Measurements from ENCODE around the gene FRAS1.
"Not testable (repeated sequence)": the region's sequence is repeated elsewhere in the genome, so short reads cannot be mapped to it uniquely, and the experiment has no call there.

Gene FRAS1

DNA sequence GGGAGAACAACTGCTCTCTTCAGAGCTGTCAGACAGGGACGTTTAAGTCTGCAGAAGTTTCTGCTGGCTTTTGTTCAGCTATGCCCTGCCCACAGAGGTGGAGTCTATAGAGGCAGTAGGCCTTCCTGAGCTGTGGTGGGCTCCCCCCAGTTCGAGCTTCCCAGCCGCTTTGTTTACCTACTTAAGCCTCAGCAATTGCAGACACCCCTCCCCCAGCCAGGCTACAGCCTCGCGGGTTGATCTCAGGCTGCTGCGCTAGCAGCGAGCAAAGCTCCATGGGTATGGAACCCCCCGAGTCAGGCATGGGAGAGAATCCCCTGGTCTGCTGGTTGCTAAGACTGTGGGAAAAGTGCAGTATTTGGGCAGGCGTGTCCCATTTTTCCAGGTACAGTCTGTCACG is 449.1 kb downstream of the FRAS1 start:
- not testable (repeated sequence) for H3K27me3 Mint-ChIP-seq; H3K9me3 Mint-ChIP-seq; H3K4me3 Mint-ChIP-seq; H3K4me1 Mint-ChIP-seq (ENCODE audit: low read depth); H3K36me3 Mint-ChIP-seq (ENCODE audit: low read depth); H3K27ac Mint-ChIP-seq

DNA sequence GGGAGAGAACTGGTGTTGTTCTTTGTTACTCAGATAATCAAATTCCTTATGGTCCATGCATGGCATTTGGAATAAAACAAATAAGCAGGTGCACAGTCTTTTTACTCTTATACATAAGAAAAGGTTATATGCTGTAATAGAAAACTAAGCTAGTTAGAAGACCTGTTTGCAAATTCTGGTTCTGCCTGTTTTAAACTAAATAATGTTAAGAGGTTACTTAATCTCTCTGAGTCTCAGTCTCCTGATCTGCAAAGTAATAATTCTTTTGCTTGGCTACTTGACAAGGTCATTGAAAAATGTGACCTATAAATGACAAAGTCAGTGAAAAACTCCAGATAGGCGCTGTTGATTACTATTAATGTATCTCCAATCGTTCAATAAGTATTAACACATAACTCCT is 451.9 kb downstream of the FRAS1 start:
- H3K27ac Mint-ChIP-seq = no peak overlapping the region
- H3K4me3 Mint-ChIP-seq = no peak overlapping the region
- no peaks in the 10 kb centered on the region for H3K9me3 Mint-ChIP-seq
- no peaks in the 10 kb centered on the region for H3K27me3 Mint-ChIP-seq
- H3K4me1 Mint-ChIP-seq (ENCODE audit: low read depth) = no peaks in the 10 kb centered on the region
- no peaks in the 10 kb centered on the region for H3K36me3 Mint-ChIP-seq (ENCODE audit: low read depth)

DNA sequence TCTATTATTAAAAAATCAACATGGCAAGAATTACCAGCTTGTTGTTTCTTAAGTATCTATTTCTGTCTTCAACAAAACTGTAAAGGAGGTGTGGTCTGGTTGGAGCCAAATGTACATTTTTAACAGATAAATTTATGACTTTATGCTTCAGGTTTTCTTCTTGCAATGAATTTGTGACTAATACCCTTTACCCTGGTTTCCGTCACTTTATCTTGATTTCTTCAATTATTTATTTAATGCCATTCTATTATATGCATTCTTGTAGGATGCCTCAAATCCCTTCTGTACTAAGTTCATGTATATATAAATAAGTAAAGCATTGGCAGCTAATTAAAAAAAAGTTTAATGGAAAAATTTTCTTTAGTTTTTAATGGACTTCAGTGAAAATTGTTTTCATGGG is 453.0 kb downstream of the FRAS1 start:
- Mint-ChIP-seq H3K4me3 (no peak overlapping the region), H3K36me3 (ENCODE audit: low read depth) (no peaks in the 10 kb centered on the region), H3K27ac (no peak overlapping the region), H3K27me3 (no peaks in the 10 kb centered on the region), H3K9me3 (no peaks in the 10 kb centered on the region), H3K4me1 (ENCODE audit: low read depth) (no peaks in the 10 kb centered on the region)

DNA sequence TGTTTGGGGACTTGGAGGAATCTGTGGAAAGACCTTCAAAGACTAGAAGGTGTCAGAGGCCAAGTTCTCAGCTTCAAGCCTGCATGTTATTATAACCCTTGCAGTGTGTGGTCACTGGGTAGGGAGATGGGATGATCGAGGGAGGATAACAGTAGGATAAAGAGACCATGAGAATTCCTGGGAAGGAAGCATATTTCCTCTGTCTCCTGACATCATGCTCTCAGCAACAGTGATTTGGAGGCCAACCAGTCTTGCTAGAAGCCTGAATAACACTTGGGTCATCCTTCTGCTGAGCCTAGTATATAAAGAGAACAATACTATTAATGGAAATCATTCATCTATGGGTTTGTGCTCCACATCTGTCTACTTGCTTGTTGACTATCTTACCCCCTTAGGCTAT is 453.6 kb downstream of the FRAS1 start:
- no peaks in the 10 kb centered on the region for H3K36me3 Mint-ChIP-seq (ENCODE audit: low read depth)
- H3K27ac Mint-ChIP-seq = no peak overlapping the region
- no peaks in the 10 kb centered on the region for H3K4me1 Mint-ChIP-seq (ENCODE audit: low read depth)
- H3K4me3 Mint-ChIP-seq = no peak overlapping the region
- no peaks in the 10 kb centered on the region for H3K9me3 Mint-ChIP-seq
- no peaks in the 10 kb centered on the region for H3K27me3 Mint-ChIP-seq

DNA sequence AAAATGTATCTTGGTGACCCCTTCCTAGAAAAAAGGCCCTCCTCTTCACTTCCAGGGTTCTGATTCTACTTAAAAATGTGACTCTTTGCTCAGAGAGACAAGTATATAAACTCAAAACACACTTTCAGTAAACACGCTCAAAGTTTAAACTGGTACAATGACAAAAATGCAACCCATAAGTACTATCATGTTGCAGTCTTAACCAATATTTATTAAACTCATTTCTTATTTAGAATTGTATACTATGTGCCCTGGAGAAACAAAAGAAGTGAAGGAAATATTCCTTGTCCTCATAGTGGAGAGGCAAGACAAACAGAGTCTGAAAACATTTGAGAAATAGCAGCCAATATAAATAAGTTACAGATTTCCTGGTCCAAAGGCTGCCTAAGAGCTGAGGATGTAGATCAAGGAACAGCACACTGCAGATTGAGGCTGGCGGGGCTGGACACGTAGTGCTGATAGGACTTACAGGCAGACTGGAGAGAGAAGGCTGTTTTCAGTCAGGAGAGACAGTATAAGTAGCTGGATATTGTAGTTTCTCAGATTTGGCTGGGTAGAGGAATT is 455.3 kb downstream of the FRAS1 start:
- H3K27ac Mint-ChIP-seq = no peak overlapping the region

DNA sequence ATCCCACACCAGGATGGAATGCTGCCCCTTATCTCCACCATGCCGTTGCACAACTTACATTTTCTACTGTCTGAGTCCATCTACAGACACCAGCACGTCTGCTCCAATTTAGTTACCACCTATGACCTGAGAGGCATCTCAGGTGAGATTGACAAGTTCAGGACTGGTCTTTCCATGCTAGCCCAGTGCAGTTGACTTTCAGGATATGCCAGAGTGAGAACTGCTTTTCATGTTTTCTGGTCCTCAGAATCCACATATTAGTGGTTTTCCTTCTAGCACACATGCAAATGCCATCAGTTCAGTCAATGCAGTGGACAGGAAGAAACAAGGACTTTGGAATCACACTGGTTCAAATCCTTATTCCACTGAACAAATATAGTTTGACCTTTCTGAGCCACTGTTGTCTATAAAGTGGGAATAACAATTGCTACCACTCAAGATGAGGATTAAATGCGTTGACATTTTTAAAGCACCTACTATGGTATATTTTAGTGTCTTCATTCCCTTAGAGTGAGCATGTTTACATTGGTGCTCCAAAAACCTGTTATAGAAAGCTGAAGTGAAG is 456.4 kb downstream of the FRAS1 start:
- no peaks in the 10 kb centered on the region for H3K27me3 Mint-ChIP-seq
- no peaks in the 10 kb centered on the region for H3K4me1 Mint-ChIP-seq (ENCODE audit: low read depth)
- H3K4me3 Mint-ChIP-seq = no peak overlapping the region
- no peaks in the 10 kb centered on the region for H3K9me3 Mint-ChIP-seq
- no peaks in the 10 kb centered on the region for H3K36me3 Mint-ChIP-seq (ENCODE audit: low read depth)
- no peak overlapping the region for H3K27ac Mint-ChIP-seq

More for the DNA sequence above, 455.3 kb downstream of the FRAS1 start:
- no peaks in the 10 kb centered on the region for H3K9me3 Mint-ChIP-seq
- H3K4me1 Mint-ChIP-seq (ENCODE audit: low read depth) = no peaks in the 10 kb centered on the region
- H3K4me3 Mint-ChIP-seq = no peak overlapping the region
- H3K36me3 Mint-ChIP-seq (ENCODE audit: low read depth) = no peaks in the 10 kb centered on the region
- no peaks in the 10 kb centered on the region for H3K27me3 Mint-ChIP-seq

DNA sequence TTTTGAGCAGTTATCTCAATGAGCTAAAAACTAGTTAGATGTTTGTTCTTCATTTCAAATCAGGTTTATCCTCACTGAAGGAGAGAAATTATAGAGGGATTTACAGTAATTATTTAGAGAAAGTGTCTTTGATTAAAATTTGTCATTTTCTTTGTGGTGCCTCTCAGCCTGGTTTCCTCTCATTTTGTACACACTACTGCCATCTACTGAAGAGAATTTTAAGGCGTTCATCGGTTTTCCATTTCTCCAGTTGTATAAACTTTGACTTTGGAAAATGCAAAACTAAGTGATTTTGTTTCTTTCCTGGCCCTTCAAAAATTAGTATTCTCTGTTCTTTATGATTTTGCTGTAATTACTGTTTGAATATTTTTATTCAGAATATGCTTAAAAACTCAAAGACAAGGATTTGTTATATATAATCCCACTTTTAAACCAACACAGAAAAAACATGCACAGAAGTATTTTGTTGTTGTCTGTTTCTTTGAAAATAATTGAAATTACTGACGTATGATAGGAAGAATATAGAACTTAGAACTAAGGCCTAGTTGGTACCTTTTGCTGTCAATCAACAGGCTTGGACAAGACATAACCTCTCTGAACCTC is 460.0 kb downstream of the FRAS1 start:
- Mint-ChIP-seq H3K9me3 (no peaks in the 10 kb centered on the region), H3K4me3 (no peak overlapping the region), H3K4me1 (ENCODE audit: low read depth) (no peaks in the 10 kb centered on the region), H3K36me3 (ENCODE audit: low read depth) (no peaks in the 10 kb centered on the region), H3K27me3 (peaks cover 5% of the 10 kb centered on the region), H3K27ac (no peak overlapping the region)

DNA sequence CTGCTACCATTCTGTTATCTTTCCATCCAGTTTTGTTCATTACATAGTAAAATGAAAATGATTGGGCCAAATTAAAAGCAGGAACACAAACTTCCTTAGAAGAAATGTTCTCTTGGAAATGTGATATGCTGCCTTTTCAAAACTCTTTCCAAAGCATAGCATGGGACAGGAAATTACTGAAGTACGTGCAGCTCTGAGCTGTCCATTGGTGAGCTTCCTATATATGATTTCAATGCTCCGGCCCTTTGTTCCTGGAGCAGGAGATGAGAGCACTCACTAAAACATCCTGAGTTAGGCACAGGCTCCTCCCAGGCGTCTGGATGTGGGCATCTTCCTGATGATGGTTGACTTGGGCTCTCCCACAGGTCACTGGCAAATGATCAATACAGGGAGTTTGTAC is 461.4 kb downstream of the FRAS1 start:
- H3K27ac Mint-ChIP-seq = no peak overlapping the region
- no peak overlapping the region for H3K4me3 Mint-ChIP-seq
- peaks cover 5% of the 10 kb centered on the region for H3K27me3 Mint-ChIP-seq
- H3K36me3 Mint-ChIP-seq (ENCODE audit: low read depth) = no peaks in the 10 kb centered on the region
- no peaks in the 10 kb centered on the region for H3K4me1 Mint-ChIP-seq (ENCODE audit: low read depth)
- no peaks in the 10 kb centered on the region for H3K9me3 Mint-ChIP-seq

DNA sequence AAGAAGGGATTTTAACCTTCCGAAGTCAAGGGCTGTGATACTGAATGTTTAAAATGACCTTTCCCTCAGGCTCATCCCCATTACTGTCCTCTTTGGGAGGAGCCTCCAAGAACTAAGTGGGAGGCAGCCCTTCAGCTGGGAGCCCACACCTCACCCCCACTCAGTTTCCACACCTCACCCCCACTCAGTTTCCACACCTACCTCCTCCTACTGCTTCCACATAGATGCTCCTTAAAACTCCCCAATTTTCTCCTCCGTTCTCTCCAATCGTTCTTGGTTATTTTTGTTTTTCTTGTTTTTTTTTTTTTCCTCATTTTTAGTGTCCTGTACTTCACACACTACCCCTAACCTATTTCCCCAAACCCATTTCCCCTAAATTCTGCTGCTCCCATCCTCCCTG is 462.8 kb downstream of the FRAS1 start:
- Mint-ChIP-seq H3K4me3 (no peak overlapping the region), H3K27ac (peak overlapping the region; percentile 50), H3K27me3 (peaks cover 5% of the 10 kb centered on the region)

DNA sequence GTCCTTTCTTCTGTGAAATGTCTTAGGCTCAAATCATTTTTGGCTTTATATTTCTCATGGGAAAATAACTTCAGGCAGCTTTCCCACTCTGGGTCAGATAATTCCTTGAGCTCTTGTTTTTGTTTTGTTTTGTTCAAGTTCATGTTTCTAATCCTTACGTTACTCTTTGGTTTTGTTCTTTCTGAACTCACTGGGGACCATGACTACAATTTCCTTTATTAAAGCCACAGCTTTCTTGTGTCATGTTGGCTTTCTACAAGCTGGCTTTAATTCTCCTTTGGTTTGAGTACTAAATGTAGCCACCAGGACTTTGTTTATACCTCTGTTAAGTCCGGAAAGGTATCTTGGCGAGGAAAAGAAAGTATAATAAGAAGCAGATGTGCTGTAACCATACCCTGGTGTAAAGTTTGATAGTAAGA is 463.7 kb downstream of the FRAS1 start:
- Mint-ChIP-seq H3K4me3 (no peak overlapping the region), H3K9me3 (no peaks in the 10 kb centered on the region), H3K27me3 (peaks cover 5% of the 10 kb centered on the region), H3K4me1 (ENCODE audit: low read depth) (no peaks in the 10 kb centered on the region), H3K36me3 (ENCODE audit: low read depth) (no peaks in the 10 kb centered on the region), H3K27ac (no peak overlapping the region)

More for the DNA sequence above, 462.8 kb downstream of the FRAS1 start:
- Mint-ChIP-seq H3K4me1 (ENCODE audit: low read depth) (no peaks in the 10 kb centered on the region), H3K9me3 (no peaks in the 10 kb centered on the region), H3K36me3 (ENCODE audit: low read depth) (no peaks in the 10 kb centered on the region)

DNA sequence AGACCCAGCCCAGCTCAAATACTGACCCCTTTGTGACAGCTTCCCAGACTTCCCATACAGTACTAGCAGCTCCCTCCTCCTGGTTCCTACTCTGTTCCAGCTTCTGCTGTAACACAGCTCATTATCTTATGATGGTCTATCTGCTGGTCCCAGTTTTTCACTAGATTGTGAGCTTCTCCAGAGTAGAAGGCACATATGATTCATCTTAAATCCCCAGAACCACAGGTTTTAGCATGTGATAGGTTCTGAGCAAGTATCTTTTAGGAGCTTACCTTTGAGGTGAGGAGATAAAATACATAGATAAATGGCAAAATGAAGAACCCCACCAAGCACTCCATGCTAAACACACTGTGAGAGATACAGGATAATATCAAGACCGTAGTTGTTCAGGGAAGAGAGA is 466.9 kb downstream of the FRAS1 start:
- H3K36me3 Mint-ChIP-seq (ENCODE audit: low read depth) = no peaks in the 10 kb centered on the region
- H3K27me3 Mint-ChIP-seq = peaks cover 5% of the 10 kb centered on the region
- H3K9me3 Mint-ChIP-seq = no peaks in the 10 kb centered on the region

DNA sequence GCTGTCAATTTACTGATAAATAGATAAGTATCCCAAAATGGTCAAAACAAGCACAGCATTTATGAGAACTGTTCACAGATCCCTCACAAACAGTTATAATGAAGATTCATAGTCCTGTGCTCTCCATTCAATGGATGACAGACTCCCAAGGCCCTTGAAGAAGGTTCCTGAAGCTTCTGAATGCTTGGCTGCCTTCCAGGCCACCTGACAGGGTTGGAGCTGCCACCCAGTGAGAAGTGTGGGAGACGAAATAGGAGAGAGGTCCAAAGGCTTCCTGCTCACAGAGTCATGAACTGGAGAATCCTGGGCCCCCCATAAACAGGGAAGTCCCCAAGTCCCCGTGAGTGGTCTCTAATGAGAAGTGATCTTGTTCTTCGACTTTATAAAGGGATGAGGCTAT is 468.4 kb downstream of the FRAS1 start:
- Mint-ChIP-seq H3K4me3 (no peak overlapping the region), H3K9me3 (no peaks in the 10 kb centered on the region), H3K27me3 (no peaks in the 10 kb centered on the region), H3K4me1 (ENCODE audit: low read depth) (no peaks in the 10 kb centered on the region), H3K36me3 (ENCODE audit: low read depth) (no peaks in the 10 kb centered on the region), H3K27ac (no peak overlapping the region)

More for the DNA sequence above, 466.9 kb downstream of the FRAS1 start:
- H3K4me3 Mint-ChIP-seq = no peak overlapping the region
- no peak overlapping the region for H3K27ac Mint-ChIP-seq
- no peaks in the 10 kb centered on the region for H3K4me1 Mint-ChIP-seq (ENCODE audit: low read depth)

DNA sequence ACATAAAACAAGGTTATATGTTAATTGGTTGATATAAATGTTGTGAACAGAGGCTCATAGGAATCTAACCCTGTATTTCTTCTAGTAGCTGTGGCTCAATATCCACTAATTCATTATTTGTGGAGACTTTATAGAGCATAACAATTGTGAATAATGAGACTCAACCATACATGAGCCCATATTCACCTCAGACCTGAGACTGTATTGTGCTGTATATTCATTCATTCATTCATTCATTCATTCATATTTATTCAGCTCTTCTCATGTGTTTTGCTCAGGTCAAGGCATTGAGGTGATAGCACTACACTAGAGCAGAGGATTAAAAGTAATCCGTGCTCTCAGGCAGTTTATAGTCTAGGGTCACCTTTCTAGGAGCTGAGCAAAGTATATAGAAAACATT is 470.0 kb downstream of the FRAS1 start:
- Mint-ChIP-seq H3K4me1 (ENCODE audit: low read depth) (no peaks in the 10 kb centered on the region), H3K9me3 (no peaks in the 10 kb centered on the region), H3K27me3 (no peaks in the 10 kb centered on the region), H3K27ac (no peak overlapping the region), H3K36me3 (ENCODE audit: low read depth) (no peaks in the 10 kb centered on the region), H3K4me3 (no peak overlapping the region)

DNA sequence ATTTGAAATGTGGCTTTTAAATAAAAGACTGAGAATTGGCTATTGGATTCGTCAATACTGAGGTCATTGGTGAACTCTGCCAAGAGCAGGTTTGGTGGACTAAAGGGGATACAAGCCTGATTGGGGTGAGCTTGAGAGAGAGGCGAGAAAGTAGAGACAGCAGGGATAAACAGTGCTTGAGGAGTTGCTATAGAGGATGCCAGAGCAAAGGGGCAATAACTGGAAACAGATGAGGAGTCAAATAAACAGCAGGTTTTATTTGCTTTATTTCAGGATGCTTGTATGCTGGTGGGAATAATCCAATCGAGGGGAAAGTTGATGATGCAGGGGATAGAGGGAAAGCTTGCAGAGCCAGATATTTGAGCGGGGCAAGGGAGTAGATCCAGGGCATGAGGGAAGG is 470.4 kb downstream of the FRAS1 start:
- Mint-ChIP-seq H3K27ac (no peak overlapping the region), H3K27me3 (no peaks in the 10 kb centered on the region), H3K9me3 (no peaks in the 10 kb centered on the region), H3K4me1 (ENCODE audit: low read depth) (no peaks in the 10 kb centered on the region), H3K36me3 (ENCODE audit: low read depth) (no peaks in the 10 kb centered on the region), H3K4me3 (no peak overlapping the region)

DNA sequence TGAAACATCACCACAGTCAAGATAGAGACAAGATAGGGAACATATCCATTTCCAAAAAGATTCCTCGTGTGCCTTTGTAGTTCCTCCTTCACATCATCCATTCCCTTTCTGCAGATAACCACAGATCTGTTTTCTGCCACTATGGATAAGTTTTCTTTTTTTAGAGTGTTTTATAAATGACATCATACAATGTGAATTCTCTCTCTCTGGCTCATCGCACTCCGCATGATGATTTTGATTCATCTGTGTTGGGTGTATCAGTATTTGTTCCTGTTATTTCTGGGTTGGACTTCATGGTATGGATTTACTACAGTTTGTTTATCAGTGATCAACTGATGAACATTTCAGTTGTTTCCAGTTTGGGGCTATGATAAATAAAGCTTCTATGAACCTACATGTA is 471.2 kb downstream of the FRAS1 start:
- Mint-ChIP-seq H3K4me3 (no peak overlapping the region), H3K27ac (no peak overlapping the region), H3K27me3 (no peaks in the 10 kb centered on the region), H3K4me1 (ENCODE audit: low read depth) (no peaks in the 10 kb centered on the region), H3K36me3 (ENCODE audit: low read depth) (no peaks in the 10 kb centered on the region), H3K9me3 (no peaks in the 10 kb centered on the region)
